Measurements from ENCODE around the gene PHACTR1.

Gene PHACTR1

DNA sequence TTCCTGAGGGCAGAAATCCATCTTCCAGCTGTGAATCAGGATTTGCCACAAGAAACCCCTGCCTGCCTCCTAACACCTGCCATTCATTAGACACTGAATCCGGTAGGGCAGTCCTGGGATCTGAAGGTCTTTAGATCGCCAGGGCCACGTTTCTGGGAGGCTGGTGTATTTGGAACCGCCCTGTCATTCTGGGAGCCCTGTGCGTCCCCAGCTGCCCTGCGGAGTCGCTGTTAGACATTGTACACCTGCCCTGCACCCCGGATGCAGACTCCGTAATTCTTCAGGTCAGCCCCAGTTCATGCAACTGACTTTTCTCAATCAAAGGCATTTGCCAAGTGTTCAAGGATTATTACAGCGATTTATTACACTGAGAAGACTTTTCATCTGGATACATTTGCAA lies 418.6 kb downstream of the PHACTR1 start:
- DNase-seq (ENCODE audit: extremely low spot score), result no peak
- ChIA-PET POLR2A (no interaction called here), CTCF (no interaction called here)
- TF ChIP-seq BHLHE40 (IDR thresholded peaks at IDR 0.05; ENCODE audit: borderline replicate concordance) (no peak), ARNT (IDR thresholded peaks at IDR 0.05) (no peak), TARDBP (IDR thresholded peaks at IDR 0.05) (no peak), SUZ12 (IDR thresholded peaks at IDR 0.05) (no peak), L3MBTL2 (conservative IDR thresholded peaks at IDR 0.05) (no peak), PKNOX1 (IDR thresholded peaks at IDR 0.05) (no peak), ZNF384 (IDR thresholded peaks at IDR 0.05) (no peak), NFRKB (IDR thresholded peaks at IDR 0.05) (no peak), FOXM1 (IDR thresholded peaks at IDR 0.05; ENCODE audit: borderline replicate concordance) (no peak), SP1 (IDR thresholded peaks at IDR 0.05) (no peak), FOXK2 (IDR thresholded peaks at IDR 0.05) (no peak), FOXA1 (IDR thresholded peaks at IDR 0.05) (no peak), HDGF (IDR thresholded peaks at IDR 0.05; ENCODE audit: borderline replicate concordance) (no peak)

DNA sequence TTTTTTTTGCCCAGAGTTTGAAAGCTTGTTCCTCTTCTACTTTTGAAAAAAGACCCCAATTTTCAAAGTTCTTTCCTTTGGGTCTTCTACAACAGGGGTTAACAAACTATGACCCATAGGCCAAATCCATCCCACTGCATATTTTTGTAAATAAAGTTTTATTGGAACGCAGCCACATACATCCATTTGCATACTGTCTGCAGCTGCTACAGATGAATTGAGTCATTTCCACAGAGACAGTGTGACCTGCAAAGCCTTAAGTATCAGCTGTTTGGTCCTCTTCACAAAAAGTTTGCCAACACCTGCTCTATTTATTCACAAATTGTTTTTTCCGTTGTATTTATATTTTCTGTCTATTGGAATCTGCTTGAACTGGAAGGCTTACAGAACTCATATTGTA lies 422.6 kb downstream of the PHACTR1 start:
- POLR2A ChIA-PET, result no interaction called here
- no peak for TF ChIP-seq FOXM1 (IDR thresholded peaks at IDR 0.05; ENCODE audit: borderline replicate concordance)
- no peak for TF ChIP-seq ZNF384 (IDR thresholded peaks at IDR 0.05)
- TF ChIP-seq PKNOX1 (IDR thresholded peaks at IDR 0.05), result no peak
- no peak for TF ChIP-seq SUZ12 (IDR thresholded peaks at IDR 0.05)
- TF ChIP-seq BHLHE40 (IDR thresholded peaks at IDR 0.05; ENCODE audit: borderline replicate concordance), result no peak
- no peak for TF ChIP-seq ARNT (IDR thresholded peaks at IDR 0.05)
- TF ChIP-seq SP1 (IDR thresholded peaks at IDR 0.05), result no peak
- no peak for TF ChIP-seq LEF1 (IDR thresholded peaks at IDR 0.05; ENCODE audit: borderline replicate concordance)
- no peak for TF ChIP-seq ELF4 (IDR thresholded peaks at IDR 0.05)
- DNase-seq (ENCODE audit: extremely low spot score), result no peak
- CTCF ChIA-PET, result interaction anchor here (0.6 kb wide), 1 partner anchor 555 kb away, joined by 5 read pairs; no protein-coding TSS in a partner anchor

DNA sequence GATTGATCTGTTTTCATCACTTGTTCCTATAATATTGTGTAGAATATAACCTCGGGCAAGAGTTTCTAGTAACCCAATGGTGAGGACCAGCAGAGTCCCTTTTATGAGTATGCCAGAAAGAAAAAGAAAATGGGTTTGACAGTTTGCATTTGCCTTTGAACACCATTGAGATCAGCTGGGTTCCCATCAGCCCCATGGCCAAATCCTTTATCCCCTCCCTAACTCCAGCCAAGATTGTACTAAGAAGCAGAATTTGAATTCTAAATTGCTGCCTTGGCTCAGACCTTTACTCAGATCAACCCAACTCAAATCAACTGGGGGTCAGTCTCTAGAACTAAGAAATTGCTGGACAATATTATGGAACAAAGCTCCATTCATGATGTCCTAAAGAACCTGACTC lies 424.4 kb downstream of the PHACTR1 start:
- ChIA-PET CTCF (no interaction called here), POLR2A (no interaction called here)
- DNase-seq (ENCODE audit: extremely low spot score), result no peak
- TF ChIP-seq BHLHE40 (IDR thresholded peaks at IDR 0.05; ENCODE audit: borderline replicate concordance), result no peak
- no peak for TF ChIP-seq FOXA1 (IDR thresholded peaks at IDR 0.05)
- no peak for TF ChIP-seq FOXK2 (IDR thresholded peaks at IDR 0.05)
- no peak for TF ChIP-seq FOXM1 (IDR thresholded peaks at IDR 0.05; ENCODE audit: borderline replicate concordance)
- TF ChIP-seq HDGF (IDR thresholded peaks at IDR 0.05; ENCODE audit: borderline replicate concordance), result no peak
- TF ChIP-seq CTBP1 (IDR thresholded peaks at IDR 0.05; ENCODE audit: borderline replicate concordance), result no peak
- no peak for TF ChIP-seq SUZ12 (IDR thresholded peaks at IDR 0.05)
- TF ChIP-seq TARDBP (IDR thresholded peaks at IDR 0.05), result no peak
- no peak for TF ChIP-seq ELF4 (IDR thresholded peaks at IDR 0.05)
- no peak for TF ChIP-seq ZNF384 (IDR thresholded peaks at IDR 0.05)
- no peak for TF ChIP-seq SP1 (IDR thresholded peaks at IDR 0.05)
- no peak for TF ChIP-seq ARNT (IDR thresholded peaks at IDR 0.05)
- TF ChIP-seq L3MBTL2 (conservative IDR thresholded peaks at IDR 0.05), result no peak
- TF ChIP-seq PKNOX1 (IDR thresholded peaks at IDR 0.05), result no peak
- no peak for TF ChIP-seq LEF1 (IDR thresholded peaks at IDR 0.05; ENCODE audit: borderline replicate concordance)

DNA sequence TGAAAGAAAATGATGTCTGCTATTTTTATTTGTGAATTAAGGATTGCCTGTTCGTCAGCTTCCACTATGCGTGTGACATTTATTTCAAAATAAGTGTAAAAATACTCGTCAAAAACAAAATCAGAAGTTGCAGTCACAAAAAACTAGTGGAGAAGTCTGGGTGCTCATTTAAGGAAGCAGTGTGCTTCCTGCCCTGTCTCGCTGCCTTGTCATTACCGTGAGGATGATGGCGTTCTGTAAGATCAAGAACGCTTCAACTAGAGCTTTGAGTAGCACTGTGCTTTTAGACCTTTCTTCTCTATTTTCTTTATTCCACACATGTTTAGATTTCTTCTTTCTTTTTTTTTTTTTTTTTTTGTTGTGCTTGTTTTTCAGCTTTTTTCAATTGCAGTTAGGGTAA lies 424.8 kb downstream of the PHACTR1 start:
- DNase-seq (ENCODE audit: extremely low spot score), result no peak
- POLR2A ChIA-PET, result no interaction called here
- CTCF ChIA-PET, result no interaction called here
- TF ChIP-seq FOXK2 (IDR thresholded peaks at IDR 0.05), result no peak
- TF ChIP-seq FOXA1 (IDR thresholded peaks at IDR 0.05), result no peak
- TF ChIP-seq LEF1 (IDR thresholded peaks at IDR 0.05; ENCODE audit: borderline replicate concordance), result no peak
- no peak for TF ChIP-seq ZNF384 (IDR thresholded peaks at IDR 0.05)
- TF ChIP-seq SP1 (IDR thresholded peaks at IDR 0.05), result no peak
- no peak for TF ChIP-seq FOXM1 (IDR thresholded peaks at IDR 0.05; ENCODE audit: borderline replicate concordance)
- no peak for TF ChIP-seq HDGF (IDR thresholded peaks at IDR 0.05; ENCODE audit: borderline replicate concordance)
- TF ChIP-seq ARNT (IDR thresholded peaks at IDR 0.05), result no peak
- no peak for TF ChIP-seq SUZ12 (IDR thresholded peaks at IDR 0.05)
- TF ChIP-seq PKNOX1 (IDR thresholded peaks at IDR 0.05), result no peak
- TF ChIP-seq CTBP1 (IDR thresholded peaks at IDR 0.05; ENCODE audit: borderline replicate concordance), result no peak
- no peak for TF ChIP-seq L3MBTL2 (conservative IDR thresholded peaks at IDR 0.05)
- no peak for TF ChIP-seq BHLHE40 (IDR thresholded peaks at IDR 0.05; ENCODE audit: borderline replicate concordance)
- TF ChIP-seq TARDBP (IDR thresholded peaks at IDR 0.05), result no peak
- no peak for TF ChIP-seq NFRKB (IDR thresholded peaks at IDR 0.05)
- no peak for TF ChIP-seq ELF4 (IDR thresholded peaks at IDR 0.05)

DNA sequence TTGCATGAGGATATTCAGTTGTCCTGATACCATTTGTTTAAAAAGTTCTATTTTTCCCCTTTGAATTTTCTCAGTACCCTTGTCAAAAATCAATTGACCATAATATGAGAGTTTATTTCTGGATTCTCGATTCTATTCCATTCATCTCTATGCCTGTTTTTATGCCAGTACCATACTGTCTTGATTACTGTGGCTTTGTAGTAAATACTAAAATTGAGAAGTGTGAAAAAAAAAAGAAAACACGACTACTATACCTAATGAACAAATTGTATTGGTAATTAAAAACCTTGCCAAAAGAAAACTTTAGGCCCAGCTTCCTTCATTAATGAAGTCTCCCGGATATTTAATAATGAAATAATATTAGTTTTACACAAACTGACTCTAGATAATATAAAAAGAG lies 426.0 kb downstream of the PHACTR1 start:
- POLR2A ChIA-PET, result no interaction called here
- CTCF ChIA-PET, result no interaction called here
- DNase-seq (ENCODE audit: extremely low spot score), result no peak
- TF ChIP-seq LEF1 (IDR thresholded peaks at IDR 0.05; ENCODE audit: borderline replicate concordance), result no peak
- no peak for TF ChIP-seq SUZ12 (IDR thresholded peaks at IDR 0.05)
- no peak for TF ChIP-seq CTBP1 (IDR thresholded peaks at IDR 0.05; ENCODE audit: borderline replicate concordance)
- TF ChIP-seq ELF4 (IDR thresholded peaks at IDR 0.05), result no peak
- no peak for TF ChIP-seq L3MBTL2 (conservative IDR thresholded peaks at IDR 0.05)
- no peak for TF ChIP-seq FOXM1 (IDR thresholded peaks at IDR 0.05; ENCODE audit: borderline replicate concordance)
- no peak for TF ChIP-seq FOXK2 (IDR thresholded peaks at IDR 0.05)
- no peak for TF ChIP-seq ZNF384 (IDR thresholded peaks at IDR 0.05)
- no peak for TF ChIP-seq SP1 (IDR thresholded peaks at IDR 0.05)
- no peak for TF ChIP-seq BHLHE40 (IDR thresholded peaks at IDR 0.05; ENCODE audit: borderline replicate concordance)
- TF ChIP-seq NFRKB (IDR thresholded peaks at IDR 0.05), result no peak
- no peak for TF ChIP-seq TARDBP (IDR thresholded peaks at IDR 0.05)
- no peak for TF ChIP-seq HDGF (IDR thresholded peaks at IDR 0.05; ENCODE audit: borderline replicate concordance)
- TF ChIP-seq ARNT (IDR thresholded peaks at IDR 0.05), result no peak
- no peak for TF ChIP-seq FOXA1 (IDR thresholded peaks at IDR 0.05)
- no peak for TF ChIP-seq PKNOX1 (IDR thresholded peaks at IDR 0.05)
